Fibroblast of skin of scalp (primary cell): Measurements from ENCODE around the gene TCP11.

Experiments used
- DNase-seq: peaks from one replicate; pipeline ENCODE4 v3.0.0-alpha.2; 2013

The TCP11 gene

GRCh38 chr6:35173044-35173426, 31.9 kb upstream of the TCP11 start:
- DNase-seq, result peak; percentile 67

GRCh38 chr6:35170891-35171290, 29.8 kb upstream of the TCP11 start:
- DNase-seq, result no peak

- DNase-seq, result peak; percentile 85
These were observed 29.0 kb upstream of the TCP11 start for GRCh38 chr6:35170166-35170565.

- DNase-seq, result no peak
These were observed 27.3 kb upstream of the TCP11 start for GRCh38 chr6:35168461-35168861.

GRCh38 chr6:35167505-35167904, 26.4 kb upstream of the TCP11 start:
- no peak for DNase-seq

- DNase-seq, result no peak
These were observed 25.4 kb upstream of the TCP11 start for GRCh38 chr6:35166520-35166919.

- no peak for DNase-seq
These were observed 25.0 kb upstream of the TCP11 start for GRCh38 chr6:35166116-35166515.

GRCh38 chr6:35165630-35166071, 24.5 kb upstream of the TCP11 start:
- DNase-seq, result no peak

GRCh38 chr6:35164868-35165267, 23.7 kb upstream of the TCP11 start:
- no peak for DNase-seq

- no peak for DNase-seq
These were observed 23.1 kb upstream of the TCP11 start for GRCh38 chr6:35164277-35164676.

- no peak for DNase-seq
These were observed 22.7 kb upstream of the TCP11 start for GRCh38 chr6:35163836-35164235.

GRCh38 chr6:35161776-35162607, 20.9 kb upstream of the TCP11 start:
- DNase-seq, result no peak

- DNase-seq, result no peak
These were observed 20.1 kb upstream of the TCP11 start for GRCh38 chr6:35161266-35161665.

- no peak for DNase-seq
These were observed 19.5 kb upstream of the TCP11 start for GRCh38 chr6:35160642-35161041.

- no peak for DNase-seq
These were observed 17.4 kb upstream of the TCP11 start for GRCh38 chr6:35158520-35158919.

GRCh38 chr6:35154947-35155346, 13.8 kb upstream of the TCP11 start:
- no peak for DNase-seq

GRCh38 chr6:35154262-35154661, 13.1 kb upstream of the TCP11 start:
- DNase-seq, result peak; percentile 61

- no peak for DNase-seq
These were observed 11.0 kb upstream of the TCP11 start for GRCh38 chr6:35152067-35152707.

GRCh38 chr6:35151466-35151865, 10.3 kb upstream of the TCP11 start:
- DNase-seq, result peak; percentile 58

- no peak for DNase-seq
These were observed 8.9 kb upstream of the TCP11 start for GRCh38 chr6:35149891-35150566.

- peak; percentile 91 for DNase-seq
These were observed 7.1 kb upstream of the TCP11 start for GRCh38 chr6:35148167-35148741.

- DNase-seq, result no peak
These were observed 6.3 kb upstream of the TCP11 start for GRCh38 chr6:35147486-35147885.

GRCh38 chr6:35147026-35147425, 5.9 kb upstream of the TCP11 start:
- DNase-seq, result no peak
